ENCODE measurements around the gene MVD. TPM values are rescaled to one million over a fixed set of nuclear protein-coding genes. Genes with fewer than 3 reads are reported as not detected.

The MVD gene
- polyA plus RNA-seq, 1 donor (not counting 4 experiments of a cell fraction or from before 2014, with no cell fraction given) = 59.6 TPM

DNA sequence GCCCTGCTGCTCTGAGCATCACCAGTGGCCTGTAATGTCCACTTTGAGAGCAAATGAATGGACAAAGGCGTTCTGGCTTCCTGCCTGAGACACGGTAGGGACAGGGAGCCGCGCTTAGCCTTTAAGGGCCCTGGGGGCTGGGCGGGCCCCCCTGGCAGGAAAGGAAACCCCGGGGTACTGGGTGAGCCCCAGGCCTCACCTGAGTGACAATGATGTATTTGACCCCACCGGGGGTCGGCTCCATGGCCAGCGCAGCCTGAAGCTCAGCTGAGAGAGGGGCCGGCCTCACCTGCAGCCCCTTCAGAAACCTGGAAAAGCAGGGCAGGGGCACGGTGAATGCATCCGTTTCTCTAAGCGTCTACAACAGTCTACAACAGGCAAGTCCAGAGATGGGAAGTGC is 9.8 kb downstream of the MVD start:
- TF ChIP-seq EZH2 (IDR thresholded peaks at IDR 0.05; ENCODE audit: low read length) = no peak
- TF ChIP-seq, protein P1, sequence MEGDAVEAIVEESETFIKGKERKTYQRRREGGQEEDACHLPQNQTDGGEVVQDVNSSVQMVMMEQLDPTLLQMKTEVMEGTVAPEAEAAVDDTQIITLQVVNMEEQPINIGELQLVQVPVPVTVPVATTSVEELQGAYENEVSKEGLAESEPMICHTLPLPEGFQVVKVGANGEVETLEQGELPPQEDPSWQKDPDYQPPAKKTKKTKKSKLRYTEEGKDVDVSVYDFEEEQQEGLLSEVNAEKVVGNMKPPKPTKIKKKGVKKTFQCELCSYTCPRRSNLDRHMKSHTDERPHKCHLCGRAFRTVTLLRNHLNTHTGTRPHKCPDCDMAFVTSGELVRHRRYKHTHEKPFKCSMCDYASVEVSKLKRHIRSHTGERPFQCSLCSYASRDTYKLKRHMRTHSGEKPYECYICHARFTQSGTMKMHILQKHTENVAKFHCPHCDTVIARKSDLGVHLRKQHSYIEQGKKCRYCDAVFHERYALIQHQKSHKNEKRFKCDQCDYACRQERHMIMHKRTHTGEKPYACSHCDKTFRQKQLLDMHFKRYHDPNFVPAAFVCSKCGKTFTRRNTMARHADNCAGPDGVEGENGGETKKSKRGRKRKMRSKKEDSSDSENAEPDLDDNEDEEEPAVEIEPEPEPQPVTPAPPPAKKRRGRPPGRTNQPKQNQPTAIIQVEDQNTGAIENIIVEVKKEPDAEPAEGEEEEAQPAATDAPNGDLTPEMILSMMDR (optimal IDR thresholded peaks at IDR 0.05 in 1 of 3, IDR thresholded peaks at IDR 0.05 in 1 of 3, conservative IDR thresholded peaks at IDR 0.05 in 1 of 3; ENCODE audit: extremely low read depth in 1 of 3, insufficient read depth in 2 of 3, low read length in 3 of 3) = no peak
- dilution Hi-C loops (cut with MboI; ENCODE audit: extremely low pct_ligation_motif_present, low sequenced_read_pairs) = loop anchor here (25.0 kb wide), 1 partner anchor 109 kb away; no protein-coding TSS in a partner anchor
- Histone ChIP-seq H3K27me3 (ENCODE audit: control insufficient read depth, extremely low read depth, insufficient read depth, low read length) (no peaks in the 10 kb centered on the region), H4K20me1 (ENCODE audit: control insufficient read depth, extremely low read depth, insufficient read depth, low read length) (peaks cover 17% of the 10 kb centered on the region), H3K4me3 (ENCODE audit: control insufficient read depth in 2 of 3, extremely low read depth in 1 of 3, insufficient read depth in 2 of 3, low read depth in 1 of 3, low read length in 3 of 3) (no peak overlapping the region), H3K4me2 (ENCODE audit: control insufficient read depth, extremely low read depth, insufficient read depth, low read depth, low read length) (no peak overlapping the region), H3K9me1 (ENCODE audit: control insufficient read depth, extremely low read depth, insufficient read depth, low read length) (no peaks in the 10 kb centered on the region), H3K4me1 (ENCODE audit: control insufficient read depth, extremely low read depth, insufficient read depth, low read length) (no peaks in the 10 kb centered on the region), H2AFZ (ENCODE audit: control insufficient read depth, low read length) (no peak overlapping the region), H3K27ac (ENCODE audit: control insufficient read depth, insufficient read depth, low read length) (no peak overlapping the region), H3K9ac (ENCODE audit: control insufficient read depth, extremely low read depth, insufficient read depth, low read length) (no peak overlapping the region), H3K9me3 (ENCODE audit: control insufficient read depth, low read depth, low read length) (no peaks in the 10 kb centered on the region), H3K36me3 (ENCODE audit: control insufficient read depth in 2 of 2, extremely low read depth in 1 of 2, insufficient read depth in 2 of 2, low read length in 2 of 2) (peaks cover 39 to 45% of the 10 kb centered on the region in 2 experiments), H3K79me2 (ENCODE audit: control insufficient read depth, insufficient read depth, low read length) (peaks cover 13% of the 10 kb centered on the region)
- no peak for DNase-seq (ENCODE audit: low read depth, low spot score)
- no peak for FAIRE-seq

- no peak for FAIRE-seq
- H3K4me2 ChIP-seq (ENCODE audit: control insufficient read depth, extremely low read depth, insufficient read depth, low read depth, low read length) = no peak overlapping the region
- no peak overlapping the region for H3K27ac ChIP-seq (ENCODE audit: control insufficient read depth, insufficient read depth, low read length)
- H3K27me3 ChIP-seq (ENCODE audit: control insufficient read depth, extremely low read depth, insufficient read depth, low read length) = no peaks in the 10 kb centered on the region
- dilution Hi-C loops (cut with MboI; ENCODE audit: extremely low pct_ligation_motif_present, low sequenced_read_pairs) = loop anchor here (25.0 kb wide), 1 partner anchor 110 kb away; no protein-coding TSS in a partner anchor
- no peak overlapping the region for H2AFZ ChIP-seq (ENCODE audit: control insufficient read depth, low read length)
- H3K9me1 ChIP-seq (ENCODE audit: control insufficient read depth, extremely low read depth, insufficient read depth, low read length) = no peaks in the 10 kb centered on the region
- TF ChIP-seq, protein P1 (optimal IDR thresholded peaks at IDR 0.05 in 1 of 3, IDR thresholded peaks at IDR 0.05 in 1 of 3, conservative IDR thresholded peaks at IDR 0.05 in 1 of 3; ENCODE audit: extremely low read depth in 1 of 3, insufficient read depth in 2 of 3, low read length in 3 of 3) = no peak
- no peak for TF ChIP-seq EZH2 (IDR thresholded peaks at IDR 0.05; ENCODE audit: low read length)
- DNase-seq (ENCODE audit: low read depth, low spot score) = no peak
- peaks cover 37 to 45% of the 10 kb centered on the region in 2 experiments for H3K36me3 ChIP-seq (ENCODE audit: control insufficient read depth in 2 of 2, extremely low read depth in 1 of 2, insufficient read depth in 2 of 2, low read length in 2 of 2)
- H3K4me3 ChIP-seq (ENCODE audit: control insufficient read depth in 2 of 3, extremely low read depth in 1 of 3, insufficient read depth in 2 of 3, low read depth in 1 of 3, low read length in 3 of 3) = no peak overlapping the region
- H3K9me3 ChIP-seq (ENCODE audit: control insufficient read depth, low read depth, low read length) = no peaks in the 10 kb centered on the region
- peaks cover 17% of the 10 kb centered on the region for H4K20me1 ChIP-seq (ENCODE audit: control insufficient read depth, extremely low read depth, insufficient read depth, low read length)
- H3K9ac ChIP-seq (ENCODE audit: control insufficient read depth, extremely low read depth, insufficient read depth, low read length) = no peak overlapping the region
- H3K79me2 ChIP-seq (ENCODE audit: control insufficient read depth, insufficient read depth, low read length) = peaks cover 9% of the 10 kb centered on the region
- no peaks in the 10 kb centered on the region for H3K4me1 ChIP-seq (ENCODE audit: control insufficient read depth, extremely low read depth, insufficient read depth, low read length)
Measured at GRCh38 chr16:88652762-88653063, 10.2 kb downstream of the MVD start.
